Heart right ventricle (tissue), 16 donors: Measurements from ENCODE around the gene SHQ1. TPM values are rescaled to one million over a fixed set of nuclear protein-coding genes. Genes with fewer than 3 reads are reported as not detected.

ENCODE experiments used
- ATAC-seq, 8 donors: fragments of 200-7000 bp; cut with Tn5 transposase; one replicate each; pipeline ENCODE4 v1.9.1; 2020; ENCODE audit warnings: mild to moderate bottlenecking in 8 of 8, moderate library complexity in 8 of 8, moderate number of reproducible peaks in 1 of 8
- DNase-seq, 2 donors: peaks; one replicate each; pipeline ENCODE4 v3.0.0-alpha.2; 2020
- H3K27ac ChIP-seq, 10 donors: fragments of 200-600 bp; sonication (generic) in 2 of 10; one replicate each; pipeline versions ENCODE4 v1.5.0 to v1.8.0; 2020 to 2022; ENCODE audit warnings: mild to moderate bottlenecking in 3 of 10
- H3K27me3 ChIP-seq, 7 donors: fragments of 200-600 bp; one replicate each; pipeline ENCODE4 v1.8.0; 2021 to 2022; ENCODE audit warnings: mild to moderate bottlenecking in 2 of 7
- H3K36me3 ChIP-seq, 9 donors: fragments of 200-600 bp; sonication (generic) in 1 of 9; one replicate each; pipeline versions ENCODE4 v1.5.0 to v1.8.0; 2020 to 2022; ENCODE audit warnings: mild to moderate bottlenecking in 2 of 9
- H3K4me1 ChIP-seq, 9 donors: fragments of 200-600 bp; sonication (generic) in 1 of 9; one replicate each; pipeline versions ENCODE4 v1.5.0 to v1.8.0; 2020 to 2022; ENCODE audit warnings: mild to moderate bottlenecking in 4 of 9
- H3K4me3 ChIP-seq, 10 donors: fragments of 200-600 bp; sonication (generic) in 2 of 10; one replicate each; pipeline versions ENCODE4 v1.5.0 to v1.8.0; 2020 to 2022; ENCODE audit warnings: mild to moderate bottlenecking in 7 of 10, moderate library complexity in 2 of 10
- H3K9me3 ChIP-seq, 11 donors: fragments of 200-600 bp in 10 of 11; sonication (generic) in 2 of 11; one replicate each; pipeline versions ENCODE4 v1.5.0 to v1.8.0; 2013 to 2022; ENCODE audit warnings: mild to moderate bottlenecking in 2 of 11, control low read depth in 1 of 11, moderate library complexity in 1 of 11
- WGBS, 2 donors: extraction: QIAGEN DNeasy Blood & Tissue Kit; methylation state at CpG; one replicate each; pipeline ENCODE4 v1.1.7; 2013; ENCODE audit warnings: inconsistent platforms in 1 of 2; 5-methylcytosine and 5-hydroxymethylcytosine counted together
- intact Hi-C, 10 donors: fragments of 100-400 bp; cut with DNase I; formaldehyde crosslinking; loops; one replicate each; pipeline versions ENCODE4 v1.11.1 to v1.14.2; 2022
- polyA plus RNA-seq, 2 donors: library from polyadenylated mRNA; stranded (reverse); fragments of 200-250 nt; gene quantifications; one replicate each; pipeline ENCODE4 v1.2.3, GENCODE V29; 2013
- total RNA-seq, 10 donors: library from RNA; stranded (reverse); fragmentation: NEBNext Ultra II Directional in 3 of 10; extraction: Animal tissue kit (Norgen Biotek cat#: 25700) in 3 of 10; gene quantifications; one replicate each; pipeline versions ENCODE4 v1.2.1 to v1.2.4, GENCODE V29; 2021 to 2023
- TF ChIP-seq, protein P1 (sequence below), 9 donors: fragments of 200-600 bp; sonication (generic) in 2 of 9; IDR thresholded peaks; one replicate each; pipeline versions ENCODE4 v1.5.0 to v1.8.0; 2021 to 2022; ENCODE audit warnings: antibody characterized with exemption in 9 of 9, mild to moderate bottlenecking in 5 of 9, moderate library complexity in 1 of 9
- donor health status: Arrhythmogenic right ventricular cardiomyopathy.
- donor health status: ischemic (EF 13 %, LVEDD 7.1; RV severe dilation, severe dysfunction).
- donor health status: healthy with polysubstance abuse.
- donor health status: DM: no; HTN: yes; CAD: no.
- donor health status: DM: no; HTN: no; CAD: no.
- donor health status: ischemic (EF 25% LVEDD 6.9; RV normal size, moderate dysfunction).
- donor health status: ischemic (EF 25% LVEDD 5.7; RV mildly dilated, moderate dysfunction).
- donor health status: healthy.
- donor health status: DM: yes; HTN: yes; CAD: no.
- donor health status: Ischemic cardiomyopathy.
- donor health status: ischemic (EF 35%, LVEDD 5.7; RV mildly dilated, moderate dysfunction).
- donor health status: nonischemic (EF 11% LVEDD 7.7; RV severe dilation, severe dysfunction).
- donor health status: DM: yes; HTN: yes; CAD: no.
- donor health status: PGD.
- donor health status: ischemic (EF 29% LVEDD 5.4; RV normal size, mild dysfunction).
- donor health status: nonischemic (EF 23%, LVEDD 6.1; RV moderate dilation, normal function).

SHQ1 gene
- total and polyA plus RNA-seq, 12 donors = 8.0 to 24.0 (median 17.2) TPM

GRCh38 chr3:72816862-72817355, 31.3 kb downstream of the SHQ1 start:
- DNase-seq (no peak), ATAC-seq (no peak)
- TF ChIP-seq, protein P1, sequence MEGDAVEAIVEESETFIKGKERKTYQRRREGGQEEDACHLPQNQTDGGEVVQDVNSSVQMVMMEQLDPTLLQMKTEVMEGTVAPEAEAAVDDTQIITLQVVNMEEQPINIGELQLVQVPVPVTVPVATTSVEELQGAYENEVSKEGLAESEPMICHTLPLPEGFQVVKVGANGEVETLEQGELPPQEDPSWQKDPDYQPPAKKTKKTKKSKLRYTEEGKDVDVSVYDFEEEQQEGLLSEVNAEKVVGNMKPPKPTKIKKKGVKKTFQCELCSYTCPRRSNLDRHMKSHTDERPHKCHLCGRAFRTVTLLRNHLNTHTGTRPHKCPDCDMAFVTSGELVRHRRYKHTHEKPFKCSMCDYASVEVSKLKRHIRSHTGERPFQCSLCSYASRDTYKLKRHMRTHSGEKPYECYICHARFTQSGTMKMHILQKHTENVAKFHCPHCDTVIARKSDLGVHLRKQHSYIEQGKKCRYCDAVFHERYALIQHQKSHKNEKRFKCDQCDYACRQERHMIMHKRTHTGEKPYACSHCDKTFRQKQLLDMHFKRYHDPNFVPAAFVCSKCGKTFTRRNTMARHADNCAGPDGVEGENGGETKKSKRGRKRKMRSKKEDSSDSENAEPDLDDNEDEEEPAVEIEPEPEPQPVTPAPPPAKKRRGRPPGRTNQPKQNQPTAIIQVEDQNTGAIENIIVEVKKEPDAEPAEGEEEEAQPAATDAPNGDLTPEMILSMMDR (IDR thresholded peaks at IDR 0.05) = no peak
- H3K27me3 ChIP-seq = no peaks in the 10 kb centered on the region
- H3K36me3 ChIP-seq = peaks cover 0 to 41% (median 0%) of the 10 kb centered on the region in 9 donors
- no peak overlapping the region for H3K27ac ChIP-seq
- intact Hi-C loops = loop anchor here in 6 of 10 donors (5.0 to 10.0 kb wide), 7 partner anchors 150 to 940 kb away; partner anchors contain the start of gene RYBP (in 1 of the 6)
- 77 to 79% methylated on average over 3 of the region's 3 CpGs for WGBS, 2 donors
- no peak overlapping the region for H3K4me3 ChIP-seq
- H3K9me3 ChIP-seq = no peaks in the 10 kb centered on the region
- H3K4me1 ChIP-seq = peaks cover 5 to 33% (median 24%) of the 10 kb centered on the region in 9 donors

- Histone ChIP-seq H3K27ac (no peak overlapping the region), H3K36me3 (peaks cover 0 to 57% (median 0%) of the 10 kb centered on the region in 9 donors), H3K4me3 (no peak overlapping the region), H3K4me1 (peaks cover 0 to 13% (median 3%) of the 10 kb centered on the region in 9 donors), H3K9me3 (no peaks in the 10 kb centered on the region), H3K27me3 (no peaks in the 10 kb centered on the region)
- DNase-seq (no peak), ATAC-seq (no peak)
- intact Hi-C loops = loop anchor here in 4 of 10 donors (5.0 to 10.0 kb wide), 5 partner anchors 150 to 860 kb away; partner anchors contain the start of gene RYBP (in 1 of the 4)
- TF ChIP-seq, protein P1 (IDR thresholded peaks at IDR 0.05) = no peak
- WGBS, 2 donors = 94 to 95% methylated on average over 3 of the region's 3 CpGs
Measured at GRCh38 chr3:72814308-72814707, 33.9 kb downstream of the SHQ1 start.

GRCh38 chr3:72812201-72812600, 36.0 kb downstream of the SHQ1 start:
- peaks cover 0 to 11% (median 0%) of the 10 kb centered on the region in 9 donors for H3K4me1 ChIP-seq
- intact Hi-C loops = loop anchor here in 4 of 10 donors (5.0 to 10.0 kb wide), 5 partner anchors 147 to 857 kb away; partner anchors contain the start of gene RYBP (in 1 of the 4)
- peaks cover 0 to 73% (median 0%) of the 10 kb centered on the region in 9 donors for H3K36me3 ChIP-seq
- no peak for ATAC-seq
- TF ChIP-seq, protein P1 (IDR thresholded peaks at IDR 0.05) = no peak
- H3K27ac ChIP-seq = no peak overlapping the region
- WGBS, 2 donors = 86 to 89% methylated on average over 3 of the region's 3 CpGs
- H3K9me3 ChIP-seq = no peaks in the 10 kb centered on the region
- no peak for DNase-seq
- no peak overlapping the region for H3K4me3 ChIP-seq
- H3K27me3 ChIP-seq = no peaks in the 10 kb centered on the region

- Histone ChIP-seq H3K27ac (no peak overlapping the region), H3K4me3 (no peak overlapping the region), H3K36me3 (peaks cover 0 to 68% (median 0%) of the 10 kb centered on the region in 9 donors), H3K27me3 (no peaks in the 10 kb centered on the region), H3K4me1 (peaks cover 0 to 11% (median 0%) of the 10 kb centered on the region in 9 donors), H3K9me3 (no peaks in the 10 kb centered on the region)
- 100% methylated on average over 1 of the region's 1 CpG for WGBS, 2 donors
- DNase-seq (no peak), ATAC-seq (no peak)
- intact Hi-C loops = loop anchor here in 4 of 10 donors (5.0 to 10.0 kb wide), 5 partner anchors 147 to 857 kb away; partner anchors contain the start of gene RYBP (in 1 of the 4)
- TF ChIP-seq, protein P1 (IDR thresholded peaks at IDR 0.05) = no peak
Measured at GRCh38 chr3:72811571-72811970, 36.7 kb downstream of the SHQ1 start.
